HG02588 (cell line): ENCODE data around the gene BUD13.

Experiments used
- ATAC-seq: cut with Tn5 transposase; IDR thresholded peaks from one replicate; pipeline ENCODE4 v1.9.1; 2021; ENCODE audit warnings: mild to moderate bottlenecking, moderate library complexity; ENCODE audit not compliant: unreplicated experiment

Gene BUD13

GRCh38 chr11:116792869-116793771, 20.3 kb upstream of the BUD13 start:
- no peak for ATAC-seq

GRCh38 chr11:116792144-116792868, 19.5 kb upstream of the BUD13 start:
- no peak for ATAC-seq

GRCh38 chr11:116791813-116792143, 19.0 kb upstream of the BUD13 start, which contains the start of gene APOA5:
Gene APOA5 (minus strand): TSS chr11:116791879. CDS start chr11:116791860, 19 bp downstream.
- ATAC-seq: no peak

GRCh38 chr11:116791002-116791812, 18.4 kb upstream of the BUD13 start:
- no peak for ATAC-seq

- ATAC-seq: no peak
Observed at GRCh38 chr11:116790167-116791001, 17.6 kb upstream of the BUD13 start.

GRCh38 chr11:116788975-116789374, 16.2 kb upstream of the BUD13 start:
- ATAC-seq: no peak

- ATAC-seq: no peak
Observed at GRCh38 chr11:116788534-116788933, 15.7 kb upstream of the BUD13 start.

GRCh38 chr11:116787786-116788486, 15.1 kb upstream of the BUD13 start, which contains the start of gene ZPR1:
Gene ZPR1 (minus strand): TSS chr11:116788023. CDS start chr11:116787990, 33 bp downstream.
- ATAC-seq: peak; percentile 87

GRCh38 chr11:116787436-116787785, 14.6 kb upstream of the BUD13 start:
- no peak for ATAC-seq

- no peak for ATAC-seq
Observed at GRCh38 chr11:116786966-116787365, 14.2 kb upstream of the BUD13 start.

- ATAC-seq: no peak
Observed at GRCh38 chr11:116786326-116786725, 13.5 kb upstream of the BUD13 start.

- no peak for ATAC-seq
Observed at GRCh38 chr11:116782728-116783127, 9.9 kb upstream of the BUD13 start.

- no peak for ATAC-seq
Observed at GRCh38 chr11:116778556-116778955, 5.8 kb upstream of the BUD13 start.

- no peak for ATAC-seq
Observed at GRCh38 chr11:116777056-116777455, 4.3 kb upstream of the BUD13 start.

GRCh38 chr11:116776522-116776984, 3.8 kb upstream of the BUD13 start:
- no peak for ATAC-seq

GRCh38 chr11:116775975-116776374, 3.2 kb upstream of the BUD13 start:
- ATAC-seq: no peak

GRCh38 chr11:116774661-116775060, 1.9 kb upstream of the BUD13 start:
- no peak for ATAC-seq

- peak; percentile 39 for ATAC-seq
Observed at GRCh38 chr11:116773203-116774097, 663 bp upstream of the BUD13 start.

- no peak for ATAC-seq
Observed at GRCh38 chr11:116771935-116772334, 852 bp downstream of the BUD13 start.
